PC-3 (cell line): ENCODE measurements around the gene CNBD2.

Experiments
- EZH2 ChIP-seq: fragments of 300-600 bp; sonication (generic); IDR thresholded peaks from one replicate; pipeline ENCODE4 v1.6.1; 2017; ENCODE audit warnings: antibody characterized with exemption, mild to moderate bottlenecking, low read length; ENCODE audit not compliant: unreplicated experiment
- TF ChIP-seq, protein P1 (sequence below): fragments of 300-600 bp; sonication (generic); conservative IDR thresholded peaks from 2 replicates; pipeline ENCODE4 v1.5.1; 2017; ENCODE audit warnings: antibody characterized with exemption, low read depth, mild to moderate bottlenecking, low read length

DNA sequence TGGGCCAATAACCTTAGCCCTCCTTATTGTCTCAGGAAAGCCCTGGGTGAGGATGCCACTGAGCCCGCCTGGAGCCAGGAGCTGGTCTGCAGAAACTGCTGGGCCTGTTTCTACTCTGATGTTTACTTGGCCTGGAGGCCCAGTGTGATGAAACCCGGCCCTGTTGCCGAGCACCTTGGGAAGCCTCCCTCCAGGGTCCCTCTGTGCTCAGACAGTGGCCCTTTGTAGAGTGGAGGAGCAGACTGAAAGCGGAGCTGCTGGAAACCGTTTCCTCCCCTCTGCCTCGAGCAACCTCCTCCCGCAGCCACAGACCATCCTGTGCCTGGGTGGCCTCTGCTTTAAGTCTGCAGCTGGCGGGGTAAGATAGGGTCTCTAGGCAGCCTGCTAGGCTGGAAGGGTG is 102.1 kb downstream of the CNBD2 start:
- TF ChIP-seq, protein P1, sequence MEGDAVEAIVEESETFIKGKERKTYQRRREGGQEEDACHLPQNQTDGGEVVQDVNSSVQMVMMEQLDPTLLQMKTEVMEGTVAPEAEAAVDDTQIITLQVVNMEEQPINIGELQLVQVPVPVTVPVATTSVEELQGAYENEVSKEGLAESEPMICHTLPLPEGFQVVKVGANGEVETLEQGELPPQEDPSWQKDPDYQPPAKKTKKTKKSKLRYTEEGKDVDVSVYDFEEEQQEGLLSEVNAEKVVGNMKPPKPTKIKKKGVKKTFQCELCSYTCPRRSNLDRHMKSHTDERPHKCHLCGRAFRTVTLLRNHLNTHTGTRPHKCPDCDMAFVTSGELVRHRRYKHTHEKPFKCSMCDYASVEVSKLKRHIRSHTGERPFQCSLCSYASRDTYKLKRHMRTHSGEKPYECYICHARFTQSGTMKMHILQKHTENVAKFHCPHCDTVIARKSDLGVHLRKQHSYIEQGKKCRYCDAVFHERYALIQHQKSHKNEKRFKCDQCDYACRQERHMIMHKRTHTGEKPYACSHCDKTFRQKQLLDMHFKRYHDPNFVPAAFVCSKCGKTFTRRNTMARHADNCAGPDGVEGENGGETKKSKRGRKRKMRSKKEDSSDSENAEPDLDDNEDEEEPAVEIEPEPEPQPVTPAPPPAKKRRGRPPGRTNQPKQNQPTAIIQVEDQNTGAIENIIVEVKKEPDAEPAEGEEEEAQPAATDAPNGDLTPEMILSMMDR = no peak
- no peak for TF ChIP-seq EZH2
